ENCODE measurements around the gene CFAP47.

GRCh38 chrX:36336751-36337150 lies 417.2 kb downstream of the CFAP47 start:
- TF ChIP-seq ZNF8 (CRISPR knock-in tag; IDR thresholded peaks at IDR 0.05) (no peak), BACH2 (CRISPR knock-in tag; IDR thresholded peaks at IDR 0.05; ENCODE audit: borderline replicate concordance) (no peak), POU6F1 (CRISPR knock-in tag; IDR thresholded peaks at IDR 0.05; ENCODE audit: borderline replicate concordance, low read depth) (no peak), ZNF70 (CRISPR knock-in tag; IDR thresholded peaks at IDR 0.05) (no peak)

All from SK-N-SH treated with all-trans-retinoic acid at 6 μM for 48 hours (cell line).